Activated T-cell treated with anti-CD3 and anti-CD28 coated beads for 24 hours (primary cell): ENCODE results near the gene MCM10.
"Not testable (repeated sequence)": the region's sequence is repeated elsewhere in the genome, so short reads cannot be mapped to it uniquely, and the experiment has no call there.

Experiments
- DNase-seq: peaks from one replicate; pipeline ENCODE4 v3.0.0-alpha.2; 2020; ENCODE audit warnings: low read depth

The MCM10 gene

GRCh38 chr10:13160934-13161856 lies at the start of gene MCM10:
TSS of gene MCM10 (plus strand) at chr10:13161558. CDS start at chr10:13164203, 2,645 bp downstream.
- DNase-seq, result peak; percentile 97

GRCh38 chr10:13113544-13113943 lies 47.8 kb upstream of the MCM10 start:
- no peak for DNase-seq

DNA sequence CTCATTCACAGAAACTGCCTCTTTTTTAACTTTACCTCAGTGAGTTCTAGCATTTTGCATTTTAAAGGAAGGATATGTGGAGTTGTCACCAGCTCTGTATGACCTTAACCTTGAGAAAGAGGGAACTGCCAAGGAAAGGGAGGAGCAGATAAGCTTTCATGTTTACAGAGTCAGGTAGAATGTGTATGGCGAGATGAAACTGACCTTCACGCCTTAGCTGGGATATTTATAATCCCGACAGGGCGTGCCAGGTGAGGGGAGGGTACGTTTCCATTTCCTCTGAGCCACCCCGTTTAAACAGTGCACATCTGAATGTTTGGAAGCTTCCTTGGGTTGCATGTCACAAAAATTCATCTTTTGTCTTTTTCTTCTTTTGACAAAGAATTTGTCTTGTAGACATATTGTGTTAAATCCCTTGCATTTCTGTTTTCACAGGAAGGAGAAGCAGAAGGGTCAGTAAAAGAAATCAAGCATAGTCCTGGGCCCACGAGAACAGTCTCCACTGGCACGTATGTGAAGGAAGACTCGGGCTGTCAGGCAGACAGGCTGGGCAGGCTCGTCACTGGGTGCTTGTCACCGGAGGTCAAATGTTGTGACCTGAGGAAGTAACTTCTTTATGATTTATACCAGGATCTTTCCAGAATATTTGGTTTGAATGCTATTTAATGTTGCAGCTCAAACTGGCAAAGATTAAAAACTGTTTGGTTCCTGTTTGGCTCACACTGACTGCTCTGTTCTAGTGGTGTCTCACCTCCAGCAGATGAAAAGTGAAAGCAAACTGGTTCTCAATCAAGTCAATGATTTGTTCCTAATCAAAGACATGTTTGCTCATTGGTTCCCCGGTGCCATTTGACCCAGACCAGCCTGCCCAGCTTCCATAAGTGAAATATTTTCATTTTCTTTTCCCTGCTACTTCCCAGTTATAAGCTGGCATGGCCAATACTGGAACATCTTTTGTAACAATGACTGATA lies 45.2 kb upstream of the MCM10 start:
- DNase-seq, result no peak

DNA sequence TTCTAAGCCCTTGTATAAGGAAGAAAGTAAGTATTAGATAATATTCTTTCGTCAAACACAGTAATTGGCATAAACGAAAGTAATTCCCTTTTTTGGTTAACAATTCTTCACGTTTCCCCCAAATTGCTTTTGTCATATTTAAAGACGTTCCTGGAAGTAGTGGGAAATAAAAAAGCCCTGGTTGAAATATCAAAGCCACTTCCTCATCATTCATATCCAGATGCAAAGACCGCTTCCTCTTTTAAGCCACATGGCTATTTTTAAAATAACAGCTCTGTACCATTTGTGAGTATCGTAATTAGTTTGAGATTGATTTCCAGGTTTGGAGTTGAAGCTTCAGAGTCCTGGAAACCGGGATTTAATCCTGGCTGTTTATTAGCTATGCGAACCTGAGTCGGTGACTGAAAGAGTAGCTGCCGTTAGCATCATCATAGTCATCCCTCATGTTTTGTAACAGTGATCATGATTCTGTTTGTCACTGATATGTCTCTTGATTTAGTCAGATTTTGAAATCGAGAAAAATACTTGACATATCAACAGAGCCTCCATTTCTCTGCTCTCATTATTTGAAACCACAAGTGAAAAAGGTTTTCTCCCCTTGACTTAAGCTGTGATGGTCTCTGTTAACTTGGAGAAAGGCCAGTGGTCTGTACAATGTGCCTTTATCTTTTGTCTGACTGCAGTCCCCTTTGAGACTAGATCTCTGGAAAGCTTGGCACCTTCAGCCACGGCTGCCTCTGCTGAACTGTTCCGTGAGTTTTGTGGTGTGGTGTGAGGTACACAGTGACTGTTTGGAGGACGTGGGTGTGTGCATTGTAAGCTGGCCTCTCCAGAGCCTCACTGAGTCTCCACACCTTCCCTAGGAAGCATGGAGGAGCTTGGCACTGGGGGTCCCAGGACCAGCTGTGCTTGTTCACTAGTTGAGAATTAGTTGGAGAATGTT lies 43.2 kb upstream of the MCM10 start:
- DNase-seq, result no peak

GRCh38 chr10:13118784-13119410 lies 42.5 kb upstream of the MCM10 start:
- DNase-seq, result no peak

DNA sequence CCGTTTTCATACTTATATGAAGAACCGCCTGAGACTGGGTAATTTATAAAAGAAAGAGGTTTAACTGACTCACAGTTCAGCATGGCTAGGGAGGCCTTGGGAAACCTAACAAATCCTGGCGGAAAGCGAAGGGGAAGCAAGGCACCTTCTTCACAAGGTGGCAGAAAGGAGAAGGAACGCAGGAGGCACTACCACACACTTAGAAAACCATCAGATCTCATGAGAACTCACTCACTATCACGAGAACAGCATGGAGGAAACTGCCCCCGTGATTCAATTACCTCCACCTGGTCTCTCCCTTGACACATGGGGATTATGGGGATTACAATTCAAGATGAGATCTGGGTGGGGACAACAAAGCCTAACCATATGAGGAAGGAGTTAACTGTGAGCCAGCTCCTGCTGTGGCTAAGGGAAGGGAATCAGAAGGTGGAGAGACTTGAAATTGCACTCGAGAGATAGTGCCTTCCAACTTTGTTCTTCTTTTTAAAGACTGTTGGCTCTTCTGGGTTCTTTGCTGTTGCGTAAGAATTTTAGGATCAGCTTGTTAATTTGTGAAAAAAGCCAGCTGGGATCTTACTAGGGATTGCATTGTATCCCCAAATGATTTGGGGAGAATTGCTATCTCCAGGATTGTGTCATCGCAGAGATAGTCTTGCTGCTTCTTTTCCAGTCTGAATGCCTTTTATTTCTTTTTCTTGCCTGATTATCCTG lies 40.4 kb upstream of the MCM10 start:
- no peak for DNase-seq

DNA sequence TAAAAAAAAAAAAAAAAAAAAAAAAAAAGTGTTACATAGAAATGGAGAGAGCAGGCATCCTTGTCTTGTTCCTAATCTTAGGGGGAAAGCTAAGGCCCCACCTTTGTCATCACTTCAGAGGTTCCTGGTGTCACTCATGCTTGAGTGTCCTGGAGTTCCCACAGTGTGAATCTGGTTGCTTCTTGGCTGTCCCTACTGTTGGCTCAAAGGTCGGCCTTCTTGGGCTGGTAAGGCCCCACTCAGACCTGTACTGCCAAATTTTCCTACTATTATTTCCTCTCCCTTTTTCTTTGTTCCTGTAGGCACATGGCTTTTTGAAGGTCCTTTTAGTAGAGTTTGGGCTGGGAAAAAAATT lies 39.9 kb upstream of the MCM10 start:
- no peak for DNase-seq

DNA sequence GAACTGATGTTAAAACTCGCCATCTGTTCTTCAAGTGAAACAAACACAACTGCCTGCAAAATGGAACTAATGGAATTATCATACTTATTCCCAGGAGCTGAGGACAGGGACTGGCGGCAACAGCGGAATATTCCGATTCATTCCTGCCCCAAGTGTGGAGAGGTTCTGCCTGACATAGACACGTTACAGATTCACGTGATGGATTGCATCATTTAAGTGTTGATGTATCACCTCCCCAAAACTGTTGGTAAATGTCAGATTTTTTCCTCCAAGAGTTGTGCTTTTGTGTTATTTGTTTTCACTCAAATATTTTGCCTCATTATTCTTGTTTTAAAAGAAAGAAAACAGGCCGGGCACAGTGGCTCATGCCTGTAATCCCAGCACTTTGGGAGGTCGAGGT lies 24.7 kb upstream of the MCM10 start:
- no peak for DNase-seq

DNA sequence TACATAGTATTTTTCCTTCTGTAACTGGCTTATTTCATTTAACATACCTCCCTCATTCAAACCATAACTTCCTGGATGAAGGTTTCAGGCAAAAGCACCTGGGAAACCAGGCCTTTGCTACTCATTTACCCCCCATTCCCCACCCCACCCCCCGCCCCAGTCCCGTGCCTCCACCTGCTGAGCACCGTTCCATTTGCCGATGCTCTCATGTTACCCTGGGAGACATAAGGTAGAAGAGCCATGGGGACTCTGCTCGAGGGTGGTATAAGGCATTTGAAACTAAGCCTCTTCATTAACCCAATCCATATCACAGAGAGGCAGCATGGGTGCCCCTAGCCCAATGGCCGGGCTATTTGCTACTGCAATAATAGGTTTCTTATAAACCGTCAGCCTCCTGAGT lies 22.2 kb upstream of the MCM10 start:
- DNase-seq, result no peak

GRCh38 chr10:13139676-13140075 lies 21.7 kb upstream of the MCM10 start:
- no peak for DNase-seq

DNA sequence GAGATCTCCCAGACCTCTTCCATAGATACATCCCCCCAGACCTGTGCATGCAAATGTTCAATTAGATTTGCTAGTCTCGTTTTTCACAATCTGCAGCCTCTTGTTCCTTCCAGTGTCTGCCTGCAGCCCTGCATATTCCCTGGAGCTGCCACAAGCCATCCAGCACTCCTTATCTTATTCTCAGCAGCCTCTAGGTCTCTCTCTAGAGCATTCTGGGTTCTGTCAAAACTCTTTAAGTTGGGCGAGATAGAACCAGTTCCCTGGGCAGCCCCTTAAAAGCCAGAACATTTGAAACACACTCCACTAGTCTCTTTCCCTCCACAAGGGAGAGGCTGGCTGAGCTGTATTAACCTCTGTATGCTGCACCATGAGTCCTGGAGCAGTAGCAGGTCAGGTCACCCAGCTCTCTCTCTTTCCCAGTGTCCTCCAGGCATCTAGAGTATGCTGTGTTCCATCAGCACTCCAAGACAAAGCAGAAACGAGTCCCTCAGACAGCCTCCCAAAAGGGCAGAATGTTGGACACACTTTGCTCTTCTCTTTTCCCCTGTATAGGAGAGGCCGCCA lies 20.6 kb upstream of the MCM10 start:
- no peak for DNase-seq

GRCh38 chr10:13143766-13144165 lies 17.6 kb upstream of the MCM10 start:
- no peak for DNase-seq

GRCh38 chr10:13144814-13145213 lies 16.5 kb upstream of the MCM10 start:
- DNase-seq, result no peak

DNA sequence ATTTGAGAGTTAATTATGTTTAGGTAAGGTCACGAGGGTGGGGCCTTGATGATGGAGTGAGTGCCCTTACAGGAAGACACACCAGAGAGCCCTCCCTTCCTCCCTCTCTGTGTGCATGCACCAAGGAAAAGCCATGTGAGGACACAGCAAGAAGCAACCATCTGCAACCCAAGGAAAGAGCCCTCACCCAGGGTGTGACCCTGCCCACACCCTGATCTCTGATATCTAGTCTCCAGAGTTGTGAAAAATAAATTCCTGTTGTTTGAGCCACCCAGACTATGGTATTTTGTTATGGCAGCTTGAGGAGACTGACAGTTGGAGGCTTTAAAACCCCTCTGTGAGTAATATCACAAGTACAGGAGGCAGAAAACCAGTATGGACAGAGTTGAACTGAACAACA lies 15.0 kb upstream of the MCM10 start:
- DNase-seq, result no peak

GRCh38 chr10:13147161-13147560 lies 14.2 kb upstream of the MCM10 start:
- no peak for DNase-seq

- DNase-seq, result no peak
Measured at GRCh38 chr10:13152296-13152695, 9.1 kb upstream of the MCM10 start.

DNA sequence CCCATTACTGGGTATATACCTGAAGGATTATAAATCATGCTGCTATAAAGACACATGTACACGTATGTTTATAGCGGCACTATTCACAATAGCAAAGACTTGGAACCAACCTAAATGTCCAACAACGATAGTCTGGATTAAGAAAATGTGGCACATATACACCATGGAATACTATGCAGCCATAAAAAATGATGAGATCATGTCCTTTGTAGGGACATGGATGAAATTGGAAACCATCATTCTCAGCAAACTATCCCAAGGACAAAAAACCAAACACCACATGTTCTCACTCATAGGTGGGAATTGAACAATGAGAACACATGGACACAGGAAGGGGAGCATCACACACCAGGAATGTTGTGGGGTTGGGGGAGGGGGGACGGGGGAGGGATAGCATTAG lies 5.5 kb upstream of the MCM10 start:
- DNase-seq, result not testable (repeated sequence)

GRCh38 chr10:13158401-13158800 lies 3.0 kb upstream of the MCM10 start:
- no peak for DNase-seq

DNA sequence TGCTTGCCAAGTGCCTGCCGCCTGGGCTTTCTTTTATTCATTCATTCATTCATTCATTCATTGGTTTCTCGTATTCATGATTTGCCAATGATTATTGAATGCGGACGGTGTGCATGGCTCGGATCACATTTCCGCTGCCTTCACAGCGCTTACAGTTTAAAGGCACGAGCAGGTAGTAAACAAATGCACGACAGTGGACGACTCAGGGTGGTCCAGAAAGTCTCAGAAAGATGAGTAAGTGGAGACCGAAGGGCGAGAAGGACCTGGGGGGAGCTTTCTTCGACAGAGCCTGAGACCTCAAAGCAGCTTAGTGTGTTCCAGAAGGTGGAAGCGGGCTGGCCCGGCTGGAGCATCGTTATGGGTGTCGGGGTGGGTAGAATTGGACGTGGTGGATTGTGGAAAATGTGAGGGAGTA lies 506 bp downstream of the MCM10 start:
- DNase-seq, result peak; percentile 7

DNA sequence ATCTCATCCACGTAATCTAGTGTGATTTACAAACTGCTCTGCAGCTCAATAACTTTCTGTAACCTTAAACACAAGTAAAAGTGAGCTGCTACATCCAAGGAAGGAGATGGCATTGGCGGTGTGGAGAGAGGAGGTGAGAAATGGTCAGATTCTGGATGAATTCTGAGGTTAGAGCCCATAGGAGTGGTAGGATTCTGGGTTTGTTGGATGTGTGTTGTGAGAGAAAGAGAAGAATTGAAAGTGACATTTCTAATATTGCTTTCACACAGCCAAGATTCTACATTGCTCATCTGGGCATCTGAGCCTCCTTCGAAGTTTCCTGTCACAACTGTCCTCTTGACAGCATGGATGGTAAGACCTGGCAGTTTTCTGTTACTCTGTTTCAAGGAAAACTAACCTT lies 2.5 kb downstream of the MCM10 start:
- no peak for DNase-seq
